NCI-H2196 treated with DMSO at 0.1 percent for 48 hours (cell line): ENCODE data around the gene TATDN3.
"Not testable (repeated sequence)": the region's sequence is repeated elsewhere in the genome, so short reads cannot be mapped to it uniquely, and the experiment has no call there.

ENCODE experiments used
- DNase-seq: peaks from one replicate; lab custom pipeline; 2025; ENCODE audit not compliant: unreplicated experiment; lab: John Stamatoyannopoulos, UW

The TATDN3 gene

GRCh38 chr1:212827171-212827776 lies 35.6 kb downstream of the TATDN3 start:
- DNase-seq = no peak

GRCh38 chr1:212827831-212828278 lies 36.2 kb downstream of the TATDN3 start:
- DNase-seq = no peak

DNA sequence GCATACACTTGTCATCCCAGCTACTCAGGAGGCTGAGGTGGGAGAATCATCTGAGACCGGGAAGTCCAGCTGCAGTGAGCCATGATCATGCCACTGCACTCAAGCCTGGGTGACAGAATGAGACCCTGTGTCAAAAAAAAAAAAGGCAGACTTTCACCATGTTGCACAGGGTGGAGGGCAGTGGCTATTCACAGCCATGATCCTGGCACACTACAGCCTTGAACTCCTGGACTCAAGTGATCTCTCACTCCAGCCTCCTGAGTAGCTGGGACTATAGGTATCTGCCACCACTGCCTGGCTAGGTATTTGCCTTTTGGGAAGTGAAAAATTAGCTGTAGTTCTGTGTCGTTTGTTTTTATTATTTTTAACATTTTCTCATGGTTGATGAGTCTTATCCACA lies 36.7 kb downstream of the TATDN3 start:
- DNase-seq = no peak

GRCh38 chr1:212833211-212834207 lies 41.8 kb downstream of the TATDN3 start:
- not testable (repeated sequence) for DNase-seq

GRCh38 chr1:212838145-212838544 lies 46.5 kb downstream of the TATDN3 start:
- no peak for DNase-seq

- DNase-seq = not testable (repeated sequence)
These were observed 52.8 kb downstream of the TATDN3 start for GRCh38 chr1:212844521-212844920.

- no peak for DNase-seq
These were observed 55.9 kb downstream of the TATDN3 start, which contains the start of gene SPATA45 for GRCh38 chr1:212847549-212847948. Gene SPATA45 (minus strand): TSS chr1:212847649. CDS start chr1:212836149, 11,500 bp downstream.

GRCh38 chr1:212852105-212852688 lies 60.5 kb downstream of the TATDN3 start:
- no peak for DNase-seq

DNA sequence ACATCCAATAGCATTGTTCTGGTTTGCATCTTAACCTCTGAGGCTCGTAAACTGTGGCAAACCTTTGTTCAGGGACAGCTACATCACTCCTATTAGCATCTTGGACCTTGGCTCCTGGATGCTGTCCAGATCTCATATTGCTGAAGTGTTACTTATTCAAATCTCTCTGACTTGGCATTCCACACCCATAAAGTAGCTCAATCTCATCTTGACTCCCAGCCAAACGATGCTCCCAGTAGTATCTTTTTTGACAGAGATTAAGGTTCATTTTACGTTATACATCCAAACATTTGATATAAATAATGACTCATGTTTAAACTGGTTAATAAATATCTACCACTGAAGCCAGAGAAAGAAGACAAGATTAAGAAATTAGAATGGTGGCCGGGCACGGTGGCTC lies 62.0 kb downstream of the TATDN3 start:
- no peak for DNase-seq

DNA sequence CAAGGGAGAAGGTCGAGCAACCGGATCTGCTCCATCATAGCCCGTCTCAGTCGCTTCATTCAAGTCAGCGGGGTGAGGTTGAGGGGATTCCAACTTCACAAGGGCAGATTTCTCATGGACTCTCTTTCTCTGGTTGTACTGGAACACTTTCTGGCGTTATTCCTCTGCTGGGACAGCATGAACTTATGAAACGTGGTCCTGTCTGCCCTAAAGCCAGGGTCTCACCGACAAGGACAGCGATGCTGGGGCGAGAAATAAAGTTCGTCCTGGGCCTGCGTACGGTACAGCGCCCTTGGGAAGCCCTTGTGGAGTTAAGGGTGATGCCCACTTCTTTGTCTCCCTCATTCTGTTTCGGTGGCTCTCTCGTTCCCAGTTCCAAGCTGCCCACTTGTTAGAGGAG lies 65.1 kb downstream of the TATDN3 start:
- no peak for DNase-seq

DNA sequence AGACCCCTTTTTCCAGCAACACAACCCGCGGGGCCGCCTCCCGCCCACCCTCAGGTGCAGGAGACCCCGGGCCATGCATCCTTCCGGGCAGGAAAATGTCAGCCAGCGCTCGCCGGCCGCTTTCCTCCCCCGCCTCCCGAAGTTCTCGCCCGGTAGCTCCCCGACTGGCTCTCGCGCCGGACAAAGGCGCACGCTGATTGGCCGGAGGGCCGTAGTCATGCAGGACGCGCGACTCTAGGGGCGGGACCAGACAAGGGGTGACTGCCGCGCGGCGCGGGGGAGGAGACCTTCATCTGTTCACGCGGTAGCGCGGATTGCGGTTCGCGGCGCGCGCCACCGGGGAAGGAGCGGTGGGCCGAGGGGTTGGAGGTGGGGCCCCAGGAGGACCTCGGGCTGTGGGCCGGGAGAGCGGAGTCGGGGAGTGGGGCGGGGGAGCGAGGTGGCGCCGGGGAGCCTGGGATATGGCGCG lies 66.3 kb downstream of the TATDN3 start, which contains the start of gene FLVCR1:
FLVCR1 (plus strand) TSS at position 284 of the 469 bp plus-strand sequence; CDS start at position 462, 178 bp downstream.
- peak; percentile 92 for DNase-seq

DNA sequence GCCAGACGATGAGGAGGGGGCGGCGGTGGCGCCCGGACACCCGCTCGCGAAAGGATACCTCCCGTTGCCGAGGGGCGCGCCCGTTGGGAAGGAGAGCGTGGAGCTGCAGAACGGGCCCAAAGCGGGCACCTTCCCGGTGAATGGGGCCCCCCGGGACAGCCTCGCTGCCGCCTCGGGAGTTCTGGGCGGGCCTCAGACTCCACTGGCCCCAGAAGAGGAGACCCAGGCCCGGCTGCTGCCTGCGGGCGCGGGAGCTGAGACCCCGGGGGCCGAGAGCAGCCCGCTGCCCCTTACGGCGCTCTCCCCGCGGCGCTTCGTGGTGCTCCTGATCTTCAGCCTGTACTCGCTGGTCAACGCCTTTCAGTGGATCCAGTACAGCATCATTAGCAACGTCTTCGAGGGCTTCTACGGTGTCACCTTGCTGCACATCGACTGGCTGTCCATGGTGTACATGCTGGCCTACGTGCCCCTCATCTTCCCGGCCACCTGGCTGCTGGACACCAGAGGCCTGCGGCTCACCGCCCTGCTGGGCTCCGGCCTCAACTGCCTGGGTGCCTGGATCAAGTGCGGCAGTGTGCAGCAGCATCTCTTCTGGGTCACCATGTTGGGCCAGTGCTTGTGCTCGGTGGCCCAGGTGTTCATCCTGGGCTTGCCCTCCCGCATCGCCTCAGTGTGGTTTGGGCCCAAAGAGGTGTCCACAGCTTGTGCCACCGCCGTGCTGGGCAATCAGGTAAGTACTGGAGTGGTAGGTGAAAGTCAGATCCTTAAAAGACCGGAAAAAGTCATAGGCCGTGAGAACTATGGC lies 67.0 kb downstream of the TATDN3 start:
- no peak for DNase-seq

DNA sequence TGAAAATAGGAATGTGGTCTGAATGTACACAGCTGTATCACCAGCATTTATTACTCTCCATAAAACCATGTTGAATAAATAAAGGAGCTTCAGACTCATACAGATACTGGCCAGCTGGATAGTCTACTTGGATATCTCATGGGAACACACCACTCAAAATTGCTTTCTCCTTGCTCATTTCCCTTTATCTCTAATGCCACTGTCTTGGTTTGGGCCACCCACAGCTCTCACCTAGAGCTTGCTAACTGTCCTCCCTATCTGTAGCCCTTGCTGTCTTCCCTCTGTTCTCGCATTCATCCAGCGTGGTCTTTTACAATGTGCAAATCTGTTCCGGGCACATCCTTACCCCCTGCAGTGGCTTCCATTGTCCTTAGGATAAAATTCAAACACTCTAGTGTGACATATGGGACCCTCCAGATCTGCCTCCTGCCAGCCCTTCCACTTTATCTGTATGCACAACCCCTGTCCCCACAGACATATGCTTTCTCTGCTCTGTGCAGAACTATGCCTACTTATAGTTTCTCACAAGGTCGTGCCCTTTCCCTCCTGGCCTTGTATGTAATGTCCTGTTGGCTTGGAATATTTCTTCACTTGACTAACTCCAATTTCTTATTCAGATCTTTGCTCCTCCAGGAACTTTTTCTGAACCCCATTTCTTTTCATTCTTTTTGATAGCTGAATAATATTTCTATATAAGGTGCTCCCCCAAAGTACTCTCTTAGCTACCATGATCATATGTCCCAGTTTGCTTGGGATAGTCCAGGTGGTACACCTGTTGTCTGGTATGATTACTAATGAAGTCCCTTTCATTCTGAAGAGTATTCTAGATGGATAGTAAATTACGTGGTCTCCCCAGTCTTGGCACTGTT lies 69.3 kb downstream of the TATDN3 start:
- DNase-seq = no peak

DNA sequence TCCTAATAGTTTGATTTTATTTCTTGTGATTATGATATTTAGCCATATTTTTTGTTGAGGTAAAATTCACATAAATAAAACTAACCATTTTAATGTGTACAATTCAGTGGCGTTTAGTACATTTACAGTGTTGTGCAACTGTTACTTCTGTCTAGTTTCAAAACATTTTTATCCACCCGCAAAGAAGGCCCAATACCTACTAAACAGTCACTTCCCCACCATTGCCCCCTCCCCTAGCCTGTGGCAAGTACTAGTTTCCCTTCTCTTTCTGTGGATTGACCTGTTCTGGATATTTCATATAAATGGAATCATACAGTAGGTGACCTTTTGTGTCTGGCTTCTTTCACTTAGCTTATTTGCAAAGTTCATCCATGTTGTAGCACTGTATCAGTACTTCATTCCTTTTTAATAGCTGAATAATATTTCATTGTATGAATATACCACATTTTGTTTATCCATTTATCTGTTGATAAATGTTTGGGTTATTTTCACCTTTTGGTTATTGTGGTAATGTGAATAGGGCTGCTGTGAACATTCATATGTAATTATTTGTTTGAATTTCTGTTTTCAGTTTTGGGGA lies 70.5 kb downstream of the TATDN3 start:
- no peak for DNase-seq

- not testable (repeated sequence) for DNase-seq
These were observed 71.7 kb downstream of the TATDN3 start for GRCh38 chr1:212863345-212863744.

DNA sequence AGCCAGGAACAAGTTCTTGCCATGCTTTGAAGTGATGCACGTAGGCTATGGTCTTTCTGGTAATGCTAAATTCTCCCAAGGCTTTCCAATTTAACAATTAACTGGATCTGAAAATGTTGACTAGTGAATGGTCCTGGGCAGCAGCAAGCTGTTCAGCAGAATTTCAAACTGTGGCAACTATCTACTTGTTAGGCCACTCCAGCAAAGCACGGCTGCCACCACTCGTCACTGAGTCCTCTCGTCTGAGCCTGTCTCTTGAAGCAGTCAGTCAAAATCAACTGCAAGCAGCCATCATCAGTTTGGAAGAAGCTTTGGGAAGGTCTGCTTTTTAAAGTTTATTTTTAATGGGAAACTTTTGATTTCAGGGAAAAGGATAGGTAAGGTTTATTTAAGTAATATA lies 72.5 kb downstream of the TATDN3 start:
- no peak for DNase-seq
